ENCODE data around the gene DNAJB6.
"Not testable (repeated sequence)": the region's sequence is repeated elsewhere in the genome, so short reads cannot be mapped to it uniquely, and the experiment has no call there.

DNAJB6 gene

DNA sequence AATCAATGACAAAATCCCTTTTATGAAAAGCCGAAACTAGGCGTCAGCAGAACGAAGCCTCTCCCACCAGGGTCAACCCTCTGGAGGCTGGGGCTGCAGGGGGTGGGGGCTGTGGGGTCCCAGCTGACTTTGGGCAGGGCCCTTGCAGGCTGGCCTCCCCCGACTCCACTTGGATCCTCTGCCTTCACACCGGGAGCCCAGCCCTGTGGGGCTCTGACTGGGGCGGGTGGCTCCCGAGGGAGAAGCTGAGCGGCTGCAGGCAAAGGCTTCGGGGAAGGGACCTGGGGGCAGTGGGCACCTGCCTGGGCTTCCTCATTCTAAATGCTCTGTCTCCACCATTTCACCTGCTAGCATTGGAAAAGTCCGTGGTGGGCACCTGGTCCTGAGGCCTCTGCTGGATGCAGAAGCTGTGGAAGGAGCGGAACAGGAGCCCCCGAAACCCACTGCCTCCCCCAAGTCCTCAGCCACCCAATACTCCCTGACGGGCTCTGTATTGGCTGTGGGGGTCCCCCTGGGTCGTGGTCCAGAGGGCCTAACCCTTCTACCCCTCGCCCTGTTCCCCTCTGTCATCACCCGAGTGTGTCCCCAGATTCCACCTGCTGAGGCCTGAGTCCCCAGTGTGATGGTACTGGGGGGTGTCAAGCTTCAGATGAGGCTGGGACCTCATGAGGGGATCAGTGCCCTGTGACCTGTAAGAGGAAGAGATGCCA lies 108.6 kb downstream of the DNAJB6 start:
- TF ChIP-seq, protein P1, sequence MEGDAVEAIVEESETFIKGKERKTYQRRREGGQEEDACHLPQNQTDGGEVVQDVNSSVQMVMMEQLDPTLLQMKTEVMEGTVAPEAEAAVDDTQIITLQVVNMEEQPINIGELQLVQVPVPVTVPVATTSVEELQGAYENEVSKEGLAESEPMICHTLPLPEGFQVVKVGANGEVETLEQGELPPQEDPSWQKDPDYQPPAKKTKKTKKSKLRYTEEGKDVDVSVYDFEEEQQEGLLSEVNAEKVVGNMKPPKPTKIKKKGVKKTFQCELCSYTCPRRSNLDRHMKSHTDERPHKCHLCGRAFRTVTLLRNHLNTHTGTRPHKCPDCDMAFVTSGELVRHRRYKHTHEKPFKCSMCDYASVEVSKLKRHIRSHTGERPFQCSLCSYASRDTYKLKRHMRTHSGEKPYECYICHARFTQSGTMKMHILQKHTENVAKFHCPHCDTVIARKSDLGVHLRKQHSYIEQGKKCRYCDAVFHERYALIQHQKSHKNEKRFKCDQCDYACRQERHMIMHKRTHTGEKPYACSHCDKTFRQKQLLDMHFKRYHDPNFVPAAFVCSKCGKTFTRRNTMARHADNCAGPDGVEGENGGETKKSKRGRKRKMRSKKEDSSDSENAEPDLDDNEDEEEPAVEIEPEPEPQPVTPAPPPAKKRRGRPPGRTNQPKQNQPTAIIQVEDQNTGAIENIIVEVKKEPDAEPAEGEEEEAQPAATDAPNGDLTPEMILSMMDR (IDR thresholded peaks at IDR 0.05; ENCODE audit: low read depth, low read length), result no peak

DNA sequence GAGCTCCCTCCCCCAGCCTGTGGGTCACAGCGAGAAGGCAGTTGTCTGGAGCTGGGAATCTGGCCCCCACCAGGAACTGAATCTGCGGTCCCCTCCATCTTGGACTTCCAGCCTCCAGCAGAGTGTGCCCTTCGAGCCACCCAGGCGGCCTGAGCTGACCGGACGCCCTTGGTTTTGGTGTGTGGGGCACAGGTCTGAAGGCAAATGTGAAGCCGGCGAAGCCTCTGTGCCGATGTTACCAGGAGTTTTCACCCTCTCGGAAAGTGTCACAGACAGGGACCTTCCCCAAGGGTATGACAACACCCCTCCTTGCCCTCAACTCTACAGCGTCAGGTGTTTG lies 109.1 kb downstream of the DNAJB6 start:
- no peak for DNase-seq (ENCODE audit: extremely low read depth, low read depth)
- TF ChIP-seq, protein P1 (IDR thresholded peaks at IDR 0.05; ENCODE audit: low read depth, low read length), result no peak

More for the DNA sequence above, 108.6 kb downstream of the DNAJB6 start:
- DNase-seq (ENCODE audit: extremely low read depth, low read depth), result no peak

DNA sequence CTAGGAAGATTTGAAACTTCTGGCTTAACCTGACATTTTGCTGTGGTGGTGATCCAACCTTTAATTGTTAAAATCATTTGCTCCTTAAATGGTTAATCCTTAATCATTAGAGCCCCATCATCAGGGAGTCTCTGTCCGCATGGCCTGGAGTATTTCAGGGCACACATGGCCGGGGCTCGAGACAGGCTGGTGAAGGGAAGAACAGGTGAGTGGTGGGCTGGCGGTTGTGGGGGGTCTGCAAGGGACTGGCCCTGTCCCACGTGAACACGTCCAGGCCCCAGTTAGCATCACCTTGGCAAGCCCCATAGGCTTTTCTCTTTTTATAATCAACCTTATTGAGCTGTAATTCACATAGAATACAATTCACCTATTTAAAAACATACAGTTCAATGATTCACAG lies 109.5 kb downstream of the DNAJB6 start:
- TF ChIP-seq, protein P1 (IDR thresholded peaks at IDR 0.05; ENCODE audit: low read depth, low read length), result no peak
- DNase-seq (ENCODE audit: extremely low read depth, low read depth), result no peak

DNA sequence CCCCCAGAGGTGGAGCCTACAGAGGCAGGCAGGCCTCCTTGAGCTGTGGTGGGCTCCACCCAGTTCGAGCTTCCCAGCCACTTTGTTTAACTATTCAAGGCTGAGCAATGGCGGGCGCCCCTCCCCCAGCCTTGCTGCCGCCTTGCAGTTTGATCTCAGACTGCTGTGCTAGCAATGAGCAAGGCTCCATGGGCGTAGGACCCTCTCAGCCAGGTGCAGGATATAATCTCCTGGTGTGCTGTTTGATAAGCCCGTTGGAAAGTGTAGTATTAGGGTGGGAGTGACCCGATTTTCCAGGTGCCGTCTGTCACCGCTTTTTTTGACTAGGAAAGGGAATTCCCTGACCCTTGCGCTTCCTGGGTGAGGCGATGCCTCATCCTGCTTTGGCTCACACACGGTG lies 117.2 kb downstream of the DNAJB6 start:
- DNase-seq (ENCODE audit: extremely low read depth, low read depth), result not testable (repeated sequence)

DNA sequence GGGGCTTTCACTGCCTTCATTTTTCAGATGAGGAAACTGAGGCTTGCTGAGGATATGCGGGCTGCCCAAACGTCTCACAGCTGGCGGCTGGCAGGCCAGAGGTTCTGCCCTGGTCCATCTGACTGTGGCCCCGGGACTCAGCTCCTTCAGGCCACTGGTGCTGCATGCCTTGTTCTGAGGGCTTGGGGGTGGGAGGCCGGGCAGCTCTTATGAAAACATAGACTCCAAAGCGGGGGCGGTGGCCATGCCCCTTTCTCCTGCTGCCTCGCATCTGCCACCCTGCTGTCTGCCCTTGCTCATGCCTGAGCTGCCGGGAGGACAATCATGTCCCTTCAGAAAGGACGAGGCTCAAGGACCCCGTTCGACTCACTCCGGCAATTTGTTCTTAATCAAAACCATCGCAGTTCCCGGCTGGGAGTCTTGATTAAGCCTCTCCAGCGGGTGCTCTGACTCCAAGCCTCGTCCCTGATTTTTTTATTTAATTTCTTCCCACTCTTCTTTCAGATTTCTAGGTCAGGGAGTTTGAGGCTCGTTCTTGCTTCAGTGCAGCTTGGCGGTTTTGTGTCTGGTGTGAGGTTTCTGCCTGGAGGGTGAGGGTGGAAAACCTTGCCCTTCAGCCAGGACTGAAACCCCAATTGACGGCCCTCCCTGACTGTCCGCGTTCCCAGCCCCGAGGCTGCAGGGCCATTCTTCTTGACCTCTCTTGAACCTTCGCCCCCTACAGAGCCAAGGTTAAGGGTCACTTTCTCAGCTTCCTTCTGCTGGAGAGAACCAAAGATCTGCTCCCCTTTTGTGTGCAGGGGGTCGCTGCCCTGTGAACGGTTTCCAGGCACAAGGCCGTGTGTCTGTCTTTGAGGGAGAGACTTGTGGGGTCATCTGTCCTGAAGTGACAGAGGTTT lies 120.8 kb downstream of the DNAJB6 start:
- no peak for DNase-seq (ENCODE audit: extremely low read depth, low read depth)
- TF ChIP-seq, protein P1 (IDR thresholded peaks at IDR 0.05; ENCODE audit: low read depth, low read length), result no peak

DNA sequence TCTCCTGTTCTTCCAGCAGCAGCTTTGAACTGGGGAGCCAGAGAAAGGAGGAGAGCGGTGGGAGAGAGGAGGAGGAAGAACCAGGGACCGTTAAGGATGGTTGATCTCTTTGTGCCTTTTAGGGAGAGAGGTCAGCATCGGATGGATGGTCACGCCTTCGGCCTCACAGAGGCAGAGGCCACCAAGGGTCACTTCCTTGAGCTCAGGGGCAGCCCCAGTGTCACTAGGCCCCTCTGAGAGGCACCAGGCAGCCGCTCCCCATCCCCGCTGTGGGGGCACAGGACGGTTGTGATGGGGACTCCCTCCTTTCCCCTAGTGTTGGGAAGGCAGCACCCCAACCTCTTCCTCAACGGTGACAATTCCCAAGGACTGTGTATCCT lies 121.4 kb downstream of the DNAJB6 start:
- no peak for DNase-seq (ENCODE audit: extremely low read depth, low read depth)
- TF ChIP-seq, protein P1 (IDR thresholded peaks at IDR 0.05; ENCODE audit: low read depth, low read length), result no peak

DNA sequence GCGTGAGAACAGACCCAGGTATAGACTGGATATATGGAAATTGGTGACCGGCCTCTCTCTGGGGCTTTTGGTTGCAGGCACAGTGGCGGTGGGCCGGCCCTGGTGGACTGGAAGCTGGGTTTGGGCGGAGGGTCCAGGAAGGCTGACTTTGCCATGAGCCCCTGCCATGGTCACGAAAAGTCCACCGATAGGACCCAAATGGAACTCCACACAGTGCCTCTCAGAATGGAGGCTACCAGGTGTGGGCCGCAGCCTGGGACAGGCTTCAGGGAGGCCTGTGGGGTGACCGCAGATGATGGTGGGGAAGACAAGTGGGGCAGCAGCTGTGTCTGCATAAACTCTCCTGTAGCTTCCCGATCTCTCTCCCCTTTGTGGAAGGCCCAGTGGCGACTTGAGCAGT lies 123.2 kb downstream of the DNAJB6 start:
- DNase-seq (ENCODE audit: extremely low read depth, low read depth), result no peak
- TF ChIP-seq, protein P1 (IDR thresholded peaks at IDR 0.05; ENCODE audit: low read depth, low read length), result no peak
